HEK293T (cell line): ENCODE data around the gene GDPGP1.
"Not testable (repeated sequence)": the region's sequence is repeated elsewhere in the genome, so short reads cannot be mapped to it uniquely, and the experiment has no call there.

ENCODE experiments used
- CTCF ChIA-PET: fragments of 350-600 bp; formaldehyde crosslinking; extraction: SDS; loops from one replicate; lab custom pipeline; 2021; ENCODE audit warnings: antibody characterized with exemption, inconsistent platforms; lab: Yijun Ruan, JAX
- POLR2A ChIA-PET: fragments of 350-600 bp; formaldehyde crosslinking; extraction: SDS; loops from one replicate; lab custom pipeline; 2020; ENCODE audit warnings: antibody characterized with exemption, inconsistent platforms; lab: Yijun Ruan, JAX
- DNase-seq: peaks from one replicate; pipeline ENCODE4 v3.0.0; 2012; ENCODE audit warnings: mixed read lengths; ENCODE audit errors: extremely low spot score
- ARNT ChIP-seq: fragments of 450-650 bp; IDR thresholded peaks from 2 replicates; pipeline ENCODE4 v1.6.1; 2017; ENCODE audit warnings: mild to moderate bottlenecking
- BHLHE40 ChIP-seq: fragments of 450-650 bp; IDR thresholded peaks from 2 replicates; pipeline ENCODE4 v1.6.1; 2016; ENCODE audit warnings: mild to moderate bottlenecking, moderate library complexity, borderline replicate concordance
- CTBP1 ChIP-seq: fragments of 450-650 bp; IDR thresholded peaks from 2 replicates; pipeline ENCODE4 v1.6.1; 2016; ENCODE audit warnings: borderline replicate concordance
- ELF4 ChIP-seq: fragments of 450-650 bp; IDR thresholded peaks from 2 replicates; pipeline ENCODE4 v1.6.1; 2017; ENCODE audit warnings: antibody characterized with exemption
- FOXA1 ChIP-seq: fragments of 450-650 bp; IDR thresholded peaks from 2 replicates; pipeline ENCODE4 v1.6.1; 2016; ENCODE audit warnings: mild to moderate bottlenecking
- FOXK2 ChIP-seq: fragments of 450-650 bp; IDR thresholded peaks from 2 replicates; pipeline ENCODE4 v1.6.1; 2016; ENCODE audit warnings: mild to moderate bottlenecking
- FOXM1 ChIP-seq: fragments of 450-650 bp; IDR thresholded peaks from 2 replicates; pipeline ENCODE4 v1.6.1; 2017; ENCODE audit warnings: mild to moderate bottlenecking, borderline replicate concordance
- HDGF ChIP-seq: fragments of 450-650 bp; IDR thresholded peaks from 2 replicates; pipeline ENCODE4 v1.6.1; 2017; ENCODE audit warnings: antibody characterized with exemption, borderline replicate concordance
- L3MBTL2 ChIP-seq: fragments of 450-650 bp; conservative IDR thresholded peaks from 2 replicates; pipeline ENCODE4 v1.6.1; 2016; ENCODE audit warnings: mild to moderate bottlenecking
- LEF1 ChIP-seq: fragments of 450-650 bp; IDR thresholded peaks from 2 replicates; pipeline ENCODE4 v1.6.1; 2017; ENCODE audit warnings: mild to moderate bottlenecking, borderline replicate concordance
- NFRKB ChIP-seq: fragments of 450-650 bp; IDR thresholded peaks from 2 replicates; pipeline ENCODE4 v1.6.1; 2016; ENCODE audit warnings: mild to moderate bottlenecking, moderate library complexity
- PKNOX1 ChIP-seq: fragments of 450-650 bp; IDR thresholded peaks from 2 replicates; pipeline ENCODE4 v1.6.1; 2016
- SP1 ChIP-seq: fragments of 450-650 bp; IDR thresholded peaks from 2 replicates; pipeline ENCODE4 v1.6.1; 2017
- SUZ12 ChIP-seq: fragments of 450-650 bp; IDR thresholded peaks from 2 replicates; pipeline ENCODE4 v1.6.1; 2016; ENCODE audit warnings: mild to moderate bottlenecking
- TARDBP ChIP-seq: fragments of 450-650 bp; IDR thresholded peaks from 2 replicates; pipeline ENCODE4 v1.6.1; 2016
- ZNF384 ChIP-seq: fragments of 450-650 bp; IDR thresholded peaks from 2 replicates; pipeline ENCODE4 v1.6.1; 2016

Gene GDPGP1

GRCh38 chr15:90234096-90234988 lies at the start of gene GDPGP1:
TSS of gene GDPGP1 (plus strand) at chr15:90234209. CDS start at chr15:90240909, 6,700 bp downstream.
- POLR2A ChIA-PET = interaction anchor here (0.9 to 3.1 kb wide), 13 partner anchors 8 to 483 kb away, joined by 3 to 37 read pairs (median 6); partner anchors contain the start of genes BLM, IDH2, NGRN and SEMA4B
- TF ChIP-seq ZNF384 (no peak), SP1 (no peak), NFRKB (no peak), FOXA1 (no peak), ARNT (no peak), FOXK2 (no peak), HDGF (no peak), ELF4 (no peak; the same call in 1 of the 2 replicates), L3MBTL2 (no peak), BHLHE40 (no peak), CTBP1 (no peak), LEF1 (no peak), SUZ12 (no peak), FOXM1 (no peak), TARDBP (no peak), PKNOX1 (no peak)
- CTCF ChIA-PET = interaction anchor here (1.2 to 5.1 kb wide), 5 partner anchors 13 to 95 kb away, joined by 3 to 37 read pairs (median 5); no protein-coding TSS in a partner anchor
- no peak for DNase-seq

- DNase-seq = peak; percentile 75
- ChIA-PET POLR2A (interaction anchor here (2.7 kb wide), 1 partner anchor 16 kb away, joined by 18 read pairs; the partner anchor contains the start of gene SEMA4B), CTCF (interaction anchor here (1.5 kb wide), 1 partner anchor 15 kb away, joined by 4 read pairs; no protein-coding TSS in a partner anchor)
- TF ChIP-seq SUZ12 (no peak), ARNT (no peak), SP1 (no peak), L3MBTL2 (no peak; the same call in 1 of the 2 replicates), NFRKB (no peak), HDGF (no peak), PKNOX1 (no peak), ZNF384 (no peak), LEF1 (no peak), FOXM1 (no peak), BHLHE40 (no peak), ELF4 (no peak), CTBP1 (no peak), FOXK2 (no peak), FOXA1 (no peak), TARDBP (no peak)
Observed at GRCh38 chr15:90184786-90185704, 49.0 kb upstream of the GDPGP1 start.

GRCh38 chr15:90187257-90187868 lies 46.6 kb upstream of the GDPGP1 start:
- ChIA-PET CTCF (no interaction called here), POLR2A (interaction anchor here (2.7 kb wide), 1 partner anchor 14 kb away, joined by 18 read pairs; the partner anchor contains the start of gene SEMA4B)
- no peak for TF ChIP-seq SP1
- no peak for DNase-seq

- POLR2A ChIA-PET = interaction anchor here (2.7 kb wide), 1 partner anchor 13 kb away, joined by 18 read pairs; the partner anchor contains the start of gene SEMA4B
- CTCF ChIA-PET, DNase-seq: not testable (repeated sequence)
- TF ChIP-seq PKNOX1 = peak; percentile 77
Observed at GRCh38 chr15:90188065-90188464, 45.9 kb upstream of the GDPGP1 start.

GRCh38 chr15:90188914-90189748 lies 44.9 kb upstream of the GDPGP1 start:
- no peak for DNase-seq
- ChIA-PET CTCF (no interaction called here), POLR2A (interaction anchor here (3.7 kb wide), 1 partner anchor 12 kb away, joined by 20 read pairs; the partner anchor contains the start of gene SEMA4B)
- TF ChIP-seq LEF1 (no peak), SUZ12 (no peak), ZNF384 (no peak), HDGF (no peak), FOXM1 (no peak), NFRKB (no peak), ARNT (no peak)
